Sigmoid colon (tissue), 7 donors: Measurements from ENCODE around the gene ROR1. TPM values are rescaled to one million over a fixed set of nuclear protein-coding genes. Genes with fewer than 3 reads are reported as not detected.

Experiments used
- DNase-seq: peaks from one replicate; pipeline ENCODE4 v3.0.0-alpha.2; 2019
- H3K27ac ChIP-seq, 4 donors: fragments of 200-600 bp; sonication (generic); one replicate each; pipeline ENCODE4 v1.5.1; 2016 to 2019; ENCODE audit warnings: mild to moderate bottlenecking in 1 of 4
- H3K27me3 ChIP-seq, 3 donors: fragments of 200-600 bp; sonication (generic); one replicate each; pipeline ENCODE4 v1.5.1; 2019; ENCODE audit warnings: mild to moderate bottlenecking in 1 of 3
- H3K36me3 ChIP-seq, 4 donors: fragments of 200-600 bp; sonication (generic); one replicate each; pipeline ENCODE4 v1.5.1; 2016 to 2019
- H3K4me1 ChIP-seq, 4 donors: fragments of 200-600 bp; sonication (generic); one replicate each; pipeline ENCODE4 v1.5.1; 2017 to 2019
- H3K4me3 ChIP-seq, 4 donors: fragments of 200-600 bp; sonication (generic); one replicate each; pipeline ENCODE4 v1.5.1; 2017 to 2019; ENCODE audit warnings: mild to moderate bottlenecking in 2 of 4, moderate library complexity in 1 of 4
- H3K9me3 ChIP-seq, 4 donors: fragments of 200-600 bp in 3 of 4; sonication (generic) in 3 of 4; one replicate each; pipeline versions ENCODE4 v1.5.1 to v1.6.1; 2013 to 2019
- CTCF ChIP-seq, 4 experiments: fragments of 450-650 bp in 3 of 4; fragments of 200-600 bp in 1 of 4; IDR thresholded peaks; one replicate each; pipeline ENCODE4 v1.5.1; 2016 to 2019; ENCODE audit warnings: antibody characterized with exemption in 4 of 4, mild to moderate bottlenecking in 3 of 4, moderate library complexity in 2 of 4
- EP300 ChIP-seq, 4 donors: sonication (generic); formaldehyde crosslinking; IDR thresholded peaks; one replicate each; pipeline ENCODE4 v1.6.1; 2017; ENCODE audit warnings: antibody characterized with exemption in 4 of 4
- POLR2A ChIP-seq, 2 donors: fragments of 450-650 bp; IDR thresholded peaks; one replicate each; pipeline ENCODE4 v1.6.1; 2016; ENCODE audit warnings: antibody characterized with exemption in 2 of 2, mild to moderate bottlenecking in 2 of 2, moderate library complexity in 2 of 2
- POLR2AphosphoS5 ChIP-seq, 4 donors: sonication (generic); formaldehyde crosslinking; IDR thresholded peaks; one replicate each; pipeline ENCODE4 v1.6.1; 2017; ENCODE audit warnings: antibody characterized with exemption in 4 of 4
- WGBS, 2 donors: extraction: QIAGEN DNeasy Blood & Tissue Kit; methylation state at CpG; one replicate each; pipeline ENCODE4 v1.1.7; 2013; 5-methylcytosine and 5-hydroxymethylcytosine counted together
- intact Hi-C: fragments of 100-400 bp; cut with DNase I; formaldehyde crosslinking; loops from one replicate; pipeline ENCODE4 v1.15.1; 2023
- polyA plus RNA-seq, 3 donors: library from polyadenylated mRNA; stranded (reverse); fragments of 200-250 nt; gene quantifications; one replicate each; pipeline ENCODE4 v1.2.3, GENCODE V29; 2013
- total RNA-seq, 4 donors: library from RNA; depleted of rRNA; stranded (reverse); fragments of >200 nt; gene quantifications; one replicate each; pipeline ENCODE4 v1.1.0, GENCODE V29; 2016
- donor health status: healthy with polysubstance abuse.
- donor health status: Bipolar disorder and iron deficiency.
- donor health status: healthy.

Gene ROR1
- total and polyA plus RNA-seq, 7 donors = under 0.01 to 37.1 (median 27.3) TPM

- 38 to 49% methylated on average over 2 of the region's 2 CpGs for WGBS, 2 donors
- no peak overlapping the region for H3K4me3 ChIP-seq
- H3K27me3 ChIP-seq = no peaks in the 10 kb centered on the region
- H3K27ac ChIP-seq = no peak overlapping the region
- intact Hi-C loops = loop anchor here (5.0 to 10.0 kb wide), 4 partner anchors 144 to 469 kb away; no protein-coding TSS in a partner anchor
- DNase-seq = no peak
- no peaks in the 10 kb centered on the region for H3K36me3 ChIP-seq
- no peak for TF ChIP-seq POLR2AphosphoS5 (IDR thresholded peaks at IDR 0.05)
- TF ChIP-seq CTCF (IDR thresholded peaks at IDR 0.05) = no peak
- TF ChIP-seq EP300 (IDR thresholded peaks at IDR 0.05) = no peak
- H3K9me3 ChIP-seq = no peaks in the 10 kb centered on the region
- H3K4me1 ChIP-seq = peaks cover 0 to 38% (median 25%) of the 10 kb centered on the region in 4 donors
These were observed 941 bp upstream of the ROR1 start for GRCh38 chr1:63772876-63773275.

DNA sequence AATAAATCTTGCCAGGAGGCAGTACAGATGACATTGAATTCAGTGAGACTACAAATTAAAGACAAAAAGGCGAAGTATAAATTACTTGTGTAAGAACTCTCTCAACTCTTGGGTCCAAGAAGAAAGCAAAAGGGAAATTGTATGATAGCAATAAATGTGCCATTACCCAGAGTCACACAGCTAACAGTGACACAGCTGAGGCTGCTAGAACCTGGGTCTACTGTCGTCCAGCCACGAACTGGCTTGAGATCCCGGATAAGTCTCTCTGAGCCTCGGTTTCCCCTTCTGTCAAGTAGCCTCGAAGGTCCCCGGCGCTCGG lies 362 bp upstream of the ROR1 start:
- Histone ChIP-seq H3K36me3 (no peaks in the 10 kb centered on the region), H3K27me3 (no peaks in the 10 kb centered on the region), H3K27ac (peak overlapping the region; percentile 86 to 96 (median 92)), H3K4me3 (peak overlapping the region; percentile 76 to 89 (median 88)), H3K4me1 (peaks cover 0 to 43% (median 26%) of the 10 kb centered on the region in 4 donors), H3K9me3 (no peaks in the 10 kb centered on the region)
- no peak for DNase-seq
- 1 to 5% methylated on average over 9 of the region's 9 CpGs for WGBS, 2 donors
- TF ChIP-seq POLR2AphosphoS5 (IDR thresholded peaks at IDR 0.05) (no peak), CTCF (IDR thresholded peaks at IDR 0.05) (no peak), POLR2A (IDR thresholded peaks at IDR 0.05) (no peak), EP300 (IDR thresholded peaks at IDR 0.05) (no peak)
- intact Hi-C loops = loop anchor here (5.0 to 10.0 kb wide), 4 partner anchors 144 to 469 kb away; no protein-coding TSS in a partner anchor

- DNase-seq = peak; percentile 83
- TF ChIP-seq EP300 (IDR thresholded peaks at IDR 0.05) (no peak), POLR2AphosphoS5 (IDR thresholded peaks at IDR 0.05) (peak in 3 of 4 donors; percentile 10 to 49 (median 39))
- H3K27ac ChIP-seq = peak overlapping the region; percentile 79 to 96 (median 92)
- H3K36me3 ChIP-seq = no peaks in the 10 kb centered on the region
- intact Hi-C loops = loop anchor here (1.0 to 10.0 kb wide), 7 partner anchors 82 to 467 kb away; no protein-coding TSS in a partner anchor
- H3K27me3 ChIP-seq = no peaks in the 10 kb centered on the region
- H3K9me3 ChIP-seq = no peaks in the 10 kb centered on the region
- H3K4me1 ChIP-seq = peaks cover 0 to 56% (median 37%) of the 10 kb centered on the region in 4 donors
- 1% methylated on average over 72 of the region's 72 CpGs for WGBS, 2 donors
- peak overlapping the region; percentile 76 to 89 (median 88) for H3K4me3 ChIP-seq
These were observed 1.0 kb downstream of the ROR1 start for GRCh38 chr1:63774617-63775417.

DNA sequence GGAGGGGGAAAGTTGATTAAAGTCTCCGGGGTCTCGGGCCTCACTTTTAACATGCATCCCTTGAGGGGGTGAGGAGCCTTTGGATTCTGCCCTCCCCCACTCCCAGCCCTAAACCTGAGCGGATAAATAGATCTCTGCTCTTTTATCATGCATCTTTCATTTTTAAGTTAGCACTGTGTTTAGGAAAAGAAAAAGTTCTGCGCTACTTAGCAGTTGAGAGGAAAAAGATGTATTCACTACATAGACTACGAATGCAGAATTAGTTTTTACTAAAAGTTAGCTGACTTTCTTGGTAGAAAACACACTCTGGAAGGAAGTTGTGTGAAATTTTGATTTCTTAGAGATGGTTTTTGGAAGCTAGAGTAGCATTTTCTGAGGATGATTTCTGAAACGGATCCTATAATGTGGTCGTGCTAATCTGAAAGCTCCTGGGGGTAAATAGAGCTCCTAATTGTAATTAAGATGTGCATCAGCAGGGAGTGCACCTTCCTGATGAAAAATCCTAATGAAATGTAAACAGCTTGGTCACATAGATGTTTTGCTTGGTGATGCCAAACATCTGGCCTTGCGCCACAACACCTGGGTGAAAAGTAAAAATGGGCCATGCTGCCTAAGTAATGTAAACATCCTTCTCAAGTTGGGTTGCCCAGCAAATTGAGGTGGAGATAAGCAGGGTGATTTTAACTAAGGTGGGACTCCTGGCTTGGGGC lies 1.8 kb downstream of the ROR1 start:
- no peak for TF ChIP-seq POLR2A (IDR thresholded peaks at IDR 0.05)
- no peaks in the 10 kb centered on the region for H3K27me3 ChIP-seq
- DNase-seq = no peak
- H3K27ac ChIP-seq = peak overlapping the region; percentile 79 to 96 (median 92)
- peak overlapping the region; percentile 76 to 89 (median 88) for H3K4me3 ChIP-seq
- H3K9me3 ChIP-seq = no peaks in the 10 kb centered on the region
- intact Hi-C loops = loop anchor here (2.0 to 10.0 kb wide), 3 partner anchors 83 to 259 kb away; no protein-coding TSS in a partner anchor
- no peaks in the 10 kb centered on the region for H3K36me3 ChIP-seq
- WGBS, 2 donors = 31 to 47% methylated on average over 8 of the region's 8 CpGs
- H3K4me1 ChIP-seq = peaks cover 0 to 58% (median 40%) of the 10 kb centered on the region in 4 donors

GRCh38 chr1:63777286-63777685 lies 3.5 kb downstream of the ROR1 start:
- Histone ChIP-seq H3K4me1 (peaks cover 0 to 61% (median 42%) of the 10 kb centered on the region in 4 donors), H3K4me3 (no peak overlapping the region), H3K27ac (no peak overlapping the region), H3K27me3 (no peaks in the 10 kb centered on the region), H3K36me3 (no peaks in the 10 kb centered on the region), H3K9me3 (no peaks in the 10 kb centered on the region)
- intact Hi-C loops = loop anchor here (10.0 kb wide), 1 partner anchor 258 kb away; no protein-coding TSS in a partner anchor
- no peak for DNase-seq
- TF ChIP-seq POLR2A (IDR thresholded peaks at IDR 0.05) (no peak), CTCF (IDR thresholded peaks at IDR 0.05) (no peak), EP300 (IDR thresholded peaks at IDR 0.05) (no peak), POLR2AphosphoS5 (IDR thresholded peaks at IDR 0.05) (no peak)
- 74 to 83% methylated on average over 2 of the region's 2 CpGs for WGBS, 2 donors
